GM18507 (cell line): ENCODE data around the gene EPHB2.

Experiments used
- DNase-seq: peaks from one replicate; pipeline ENCODE4 v3.0.0; 2011; ENCODE audit warnings: low read depth; ENCODE audit not compliant: insufficient read length; ENCODE audit errors: extremely low spot score
- FAIRE-seq: peaks from 2 replicates; lab custom pipeline; 2011; peaks lifted over from hg19 to GRCh38; lab: Jason Lieb, UNC

Gene EPHB2

GRCh38 chr1:22810378-22810777, 99.7 kb downstream of the EPHB2 start:
- FAIRE-seq (no peak), DNase-seq (no peak)

GRCh38 chr1:22812092-22812880, 101.6 kb downstream of the EPHB2 start:
- DNase-seq = no peak

GRCh38 chr1:22812993-22813790, 102.6 kb downstream of the EPHB2 start:
- DNase-seq = no peak
- no peak for FAIRE-seq

More at GRCh38 chr1:22812092-22812880, 101.6 kb downstream of the EPHB2 start:
- FAIRE-seq = no peak

GRCh38 chr1:22814176-22815042, 103.8 kb downstream of the EPHB2 start:
- DNase-seq = no peak
- no peak for FAIRE-seq

- DNase-seq = no peak
- FAIRE-seq = no peak
These were observed 104.4 kb downstream of the EPHB2 start for GRCh38 chr1:22815043-22815365.

- FAIRE-seq (no peak), DNase-seq (no peak)
These were observed 104.9 kb downstream of the EPHB2 start for GRCh38 chr1:22815421-22816066.

- FAIRE-seq (no peak), DNase-seq (no peak)
These were observed 105.6 kb downstream of the EPHB2 start for GRCh38 chr1:22816067-22816775.

- FAIRE-seq (no peak), DNase-seq (no peak)
These were observed 106.2 kb downstream of the EPHB2 start for GRCh38 chr1:22816803-22817202.

- FAIRE-seq = no peak
- no peak for DNase-seq
These were observed 106.8 kb downstream of the EPHB2 start for GRCh38 chr1:22817462-22817861.

GRCh38 chr1:22818061-22818770, 107.6 kb downstream of the EPHB2 start:
- DNase-seq (no peak), FAIRE-seq (no peak)

GRCh38 chr1:22819361-22819760, 108.7 kb downstream of the EPHB2 start:
- no peak for FAIRE-seq
- no peak for DNase-seq

GRCh38 chr1:22821027-22821426, 110.4 kb downstream of the EPHB2 start:
- no peak for FAIRE-seq
- DNase-seq = no peak

- FAIRE-seq (no peak), DNase-seq (no peak)
These were observed 111.7 kb downstream of the EPHB2 start for GRCh38 chr1:22822371-22822770.

- FAIRE-seq = no peak
- no peak for DNase-seq
These were observed 113.8 kb downstream of the EPHB2 start for GRCh38 chr1:22824466-22824865.

GRCh38 chr1:22824975-22825374, 114.3 kb downstream of the EPHB2 start:
- FAIRE-seq (no peak), DNase-seq (no peak)

- DNase-seq (no peak), FAIRE-seq (no peak)
These were observed 115.0 kb downstream of the EPHB2 start for GRCh38 chr1:22825486-22826189.

- FAIRE-seq (no peak), DNase-seq (no peak)
These were observed 116.3 kb downstream of the EPHB2 start for GRCh38 chr1:22826604-22827580.
